ENCODE results near the gene PDE6G.

PDE6G gene

DNA sequence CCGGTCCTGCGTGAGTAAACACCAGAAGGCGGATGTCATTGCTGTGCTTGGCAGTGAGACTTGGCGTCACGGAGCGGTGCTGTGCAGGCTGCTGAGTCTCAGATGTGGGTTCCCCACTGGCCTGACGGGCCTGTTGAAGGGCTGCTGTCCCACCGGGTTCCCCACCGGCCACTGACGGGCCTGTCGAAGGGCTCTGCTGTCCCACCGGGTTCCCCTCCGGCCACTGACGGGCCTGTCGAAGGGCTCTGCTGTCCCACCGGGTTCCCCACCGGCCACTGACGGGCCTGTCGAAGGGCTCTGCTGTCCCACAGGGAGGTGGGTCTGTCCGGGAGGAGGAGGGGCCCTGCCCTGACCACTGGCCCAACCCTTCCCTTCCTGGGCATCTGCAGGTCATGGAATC is 30.3 kb upstream of the PDE6G start:
- DNase-seq = no peak

DNA sequence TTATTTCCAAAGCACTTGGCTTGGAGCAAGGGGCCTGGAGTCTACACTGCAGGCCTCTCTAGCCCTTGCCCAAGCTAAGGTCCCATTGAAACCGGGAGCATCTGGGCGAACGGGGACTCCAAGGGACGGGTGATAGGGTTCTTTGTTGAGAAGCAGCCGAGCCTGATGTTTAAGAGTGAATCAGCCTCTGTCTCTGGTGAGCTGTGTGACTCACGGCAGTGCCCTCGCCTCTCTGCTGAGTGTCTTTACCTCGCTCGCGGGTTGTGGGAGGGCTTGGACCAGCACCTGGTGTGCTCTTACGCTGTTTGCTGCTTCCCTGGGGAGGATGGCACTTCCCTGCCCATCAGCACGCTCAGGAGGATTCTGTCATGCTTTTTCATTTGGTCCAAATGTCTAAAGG is 28.8 kb upstream of the PDE6G start:
- DNase-seq = peak; percentile 63 to 69

DNA sequence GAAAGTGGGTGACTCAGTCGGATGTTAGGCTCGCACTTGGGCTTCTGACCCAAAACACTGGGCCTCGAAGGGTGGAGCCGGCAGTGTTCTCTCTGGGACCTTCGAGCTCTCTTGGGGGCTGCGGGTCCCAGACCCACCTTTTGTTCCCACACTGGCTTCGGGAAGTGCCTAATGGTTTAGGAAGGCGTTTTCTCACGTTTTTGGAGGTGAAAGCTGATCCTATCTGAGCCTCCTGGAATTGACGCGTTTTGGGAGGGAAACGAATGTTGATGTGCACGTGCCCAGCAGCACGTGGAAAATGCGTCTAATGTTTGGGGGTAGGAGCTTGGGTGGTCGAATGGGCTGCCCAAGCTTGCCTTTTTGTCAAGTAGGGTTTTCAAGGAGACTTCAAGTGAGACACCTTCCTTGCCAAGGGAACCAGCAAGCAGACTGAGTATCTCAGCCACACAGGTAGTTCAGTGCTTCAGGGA is 28.1 kb upstream of the PDE6G start:
- no peak for DNase-seq

DNA sequence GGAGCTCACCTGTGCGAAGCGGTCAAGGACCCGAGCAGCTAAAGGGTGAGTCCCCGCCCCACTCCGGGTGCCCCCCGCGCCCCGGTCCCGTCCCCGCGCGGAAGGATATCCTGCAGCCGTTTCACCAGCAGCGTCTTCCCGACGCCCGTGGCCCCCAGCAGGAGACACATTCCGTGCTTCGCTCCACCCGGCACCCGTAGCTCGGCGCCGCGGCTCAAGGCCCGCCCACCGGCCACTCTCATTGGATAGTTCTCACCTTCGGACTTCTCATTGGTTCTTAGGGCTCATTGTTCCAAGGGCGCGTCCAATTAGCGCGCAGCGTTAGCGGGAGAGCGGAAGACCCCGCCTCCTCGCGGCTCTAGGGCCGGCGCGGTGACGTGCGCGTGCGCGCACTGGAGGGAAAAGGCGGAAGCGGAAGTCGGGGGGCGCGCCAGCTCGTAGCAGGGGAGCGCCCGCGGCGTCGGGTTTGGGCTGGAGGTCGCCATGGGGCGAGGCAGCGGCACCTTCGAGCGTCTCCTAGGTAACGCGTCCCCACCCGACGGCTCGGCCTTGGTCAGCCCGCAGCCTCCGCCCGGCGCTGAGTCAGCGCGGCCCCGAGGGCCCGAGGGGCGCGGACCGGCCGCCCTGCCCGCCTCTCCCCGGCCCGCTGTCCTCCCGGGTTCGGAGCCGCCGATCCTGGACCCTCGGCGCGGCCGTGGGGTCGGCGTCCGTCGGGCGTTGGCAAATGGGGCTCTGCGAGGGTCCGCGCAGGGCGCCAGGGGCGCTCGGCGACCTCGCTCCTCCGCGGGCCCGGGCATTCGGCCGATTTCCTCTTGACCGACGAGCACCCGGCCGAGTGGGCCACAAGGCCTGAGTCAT is 27.5 kb upstream of the PDE6G start, which contains the start of the genes ARL16 and HGS:
TSS of gene ARL16 (minus strand) at position 214 of the 858 bp plus-strand sequence. CDS start at position 170, 44 bp downstream.
TSS of gene HGS (plus strand) at position 428 of the 858 bp plus-strand sequence. CDS start at position 484, 56 bp downstream.
- DNase-seq = peak; percentile 97 to 98

DNA sequence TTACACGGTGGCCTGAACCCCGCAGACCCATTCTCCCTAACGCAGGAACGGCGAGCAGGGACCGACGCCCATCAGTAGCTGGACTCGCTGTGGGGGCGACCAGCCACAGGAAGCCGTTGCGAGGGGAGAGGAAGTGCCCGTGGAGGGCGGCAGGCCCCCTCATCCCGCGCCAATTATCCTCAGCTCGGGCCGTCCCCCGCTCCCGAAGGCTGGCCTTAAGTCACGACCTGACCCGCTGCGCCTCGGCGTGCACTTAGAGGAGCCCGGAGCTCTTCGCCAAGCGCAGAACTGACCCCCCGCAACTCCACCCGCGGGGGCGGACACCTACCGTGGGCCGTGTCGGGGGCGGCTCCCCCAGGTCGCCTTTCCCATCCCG is 26.9 kb upstream of the PDE6G start:
- no peak for DNase-seq

DNA sequence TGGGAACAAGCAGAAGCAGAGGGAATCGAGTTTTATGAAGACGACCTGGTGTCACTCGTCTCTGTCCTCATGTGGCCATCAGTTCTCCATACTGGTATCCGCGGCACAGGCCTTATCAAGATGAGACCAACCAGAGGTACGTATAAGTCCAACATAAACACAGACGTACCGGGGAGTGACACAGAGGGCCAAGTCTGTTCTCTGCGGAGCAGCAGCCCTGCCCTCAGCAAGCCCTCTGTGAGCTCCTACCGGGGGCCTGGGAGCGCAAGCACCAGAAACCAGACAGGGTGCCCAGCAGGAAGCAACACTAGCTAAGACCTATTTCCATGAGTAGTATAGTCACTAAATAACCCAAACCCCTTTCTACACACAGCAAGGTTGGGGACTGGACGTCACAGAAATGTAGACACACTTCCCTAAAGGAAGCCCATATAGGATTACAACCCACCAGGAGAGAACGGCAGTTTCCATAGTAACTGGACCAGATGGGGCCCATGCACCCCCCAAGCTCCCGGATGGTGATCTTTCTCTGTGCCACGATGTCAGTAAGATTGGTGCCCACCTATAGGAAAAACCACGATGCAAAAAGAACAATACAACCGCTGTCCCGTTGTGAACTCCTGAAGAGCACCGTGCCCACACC is 26.3 kb upstream of the PDE6G start:
- DNase-seq = no peak

DNA sequence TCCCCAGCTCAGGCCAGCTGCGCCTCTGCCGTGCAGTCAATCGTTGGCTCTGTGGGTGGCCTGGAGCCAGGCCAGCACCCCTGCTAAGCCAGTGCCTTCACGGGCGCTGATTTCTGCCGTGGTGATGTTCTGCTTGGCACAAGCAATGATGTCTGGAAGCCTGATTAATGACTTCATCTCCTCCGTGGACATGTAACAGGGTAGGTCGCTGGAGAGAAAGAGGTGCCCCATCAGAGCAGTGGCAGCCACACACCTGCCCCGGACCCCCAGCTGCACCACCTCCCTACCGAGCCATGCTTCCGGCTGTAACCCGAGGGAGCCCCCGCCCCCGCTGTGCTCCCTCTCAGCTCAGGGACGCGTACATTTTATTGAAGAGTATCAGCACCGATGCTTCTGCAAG is 25.3 kb upstream of the PDE6G start:
- no peak for DNase-seq

DNA sequence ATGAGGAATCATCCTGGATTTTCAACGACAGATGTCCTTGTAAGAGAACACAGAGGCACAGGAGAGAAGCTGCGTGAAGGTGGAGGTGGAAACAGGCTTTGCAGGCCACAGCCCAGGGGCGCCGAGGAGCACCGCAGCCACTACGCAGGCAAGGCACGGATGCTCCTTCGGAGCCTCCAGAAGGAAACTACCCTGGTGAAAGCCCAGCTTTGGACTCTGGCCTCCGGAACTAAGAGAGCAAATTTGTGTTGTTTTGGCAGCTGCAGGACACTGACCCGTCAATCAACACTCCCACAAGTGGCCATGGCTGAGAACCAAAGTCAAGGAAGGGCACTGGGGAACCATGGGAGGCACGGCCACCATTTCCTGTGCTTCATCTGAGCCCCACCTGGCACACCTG is 23.8 kb upstream of the PDE6G start:
- no peak for DNase-seq

DNA sequence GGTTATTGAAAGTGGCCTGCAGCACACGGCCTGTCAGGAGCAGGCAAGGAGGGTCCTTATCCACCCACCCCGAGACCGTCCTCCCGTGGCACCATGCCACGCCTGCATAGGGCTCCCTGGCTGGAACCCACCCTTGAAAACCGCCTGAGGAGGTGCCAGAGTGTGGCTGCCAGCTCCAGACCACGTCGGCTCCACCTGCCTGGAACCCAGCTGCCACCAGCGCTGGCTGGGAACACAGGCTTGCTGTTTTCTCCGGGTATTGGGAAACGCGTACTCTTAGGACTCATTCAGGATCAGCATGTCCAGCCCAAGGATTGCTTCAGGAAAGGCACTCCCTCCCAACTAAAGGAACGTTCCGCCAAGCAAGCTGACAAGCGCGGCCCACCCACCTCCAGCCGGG is 20.6 kb upstream of the PDE6G start:
- DNase-seq = no peak

DNA sequence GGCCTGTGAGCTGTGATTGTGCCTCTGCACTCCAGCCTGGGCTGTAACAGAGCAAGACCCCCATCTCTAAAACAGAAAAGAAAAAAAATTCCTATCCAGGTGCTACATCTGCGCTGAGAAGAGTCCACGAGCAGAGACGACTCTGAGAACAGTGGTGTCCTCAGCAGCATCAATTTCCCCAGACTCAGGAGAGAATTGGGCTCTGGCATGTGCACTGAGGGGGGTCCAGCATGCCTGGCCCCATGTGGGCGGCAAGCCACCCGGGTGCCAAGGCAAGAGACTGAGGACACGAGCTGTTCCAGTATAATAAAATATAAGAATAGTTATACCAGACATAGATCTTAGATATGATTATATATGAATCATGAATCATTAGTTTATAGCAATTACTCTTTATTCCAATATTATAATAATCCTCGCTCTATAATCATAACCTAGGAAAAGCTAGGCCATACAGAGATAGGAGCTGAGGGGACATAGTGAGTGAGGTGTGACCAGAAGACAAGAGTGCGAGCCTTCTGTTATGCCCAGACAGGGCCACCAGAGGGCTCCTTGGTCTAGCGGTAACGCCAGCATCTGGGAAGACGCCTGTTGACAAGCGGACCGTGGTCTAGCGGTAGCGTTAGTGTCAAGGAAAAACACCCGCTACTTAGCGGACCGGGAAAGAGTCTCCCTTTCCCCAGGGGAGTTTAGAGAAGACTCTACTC is 19.3 kb upstream of the PDE6G start:
- DNase-seq = peak in 1 of 2 donors; percentile 33

DNA sequence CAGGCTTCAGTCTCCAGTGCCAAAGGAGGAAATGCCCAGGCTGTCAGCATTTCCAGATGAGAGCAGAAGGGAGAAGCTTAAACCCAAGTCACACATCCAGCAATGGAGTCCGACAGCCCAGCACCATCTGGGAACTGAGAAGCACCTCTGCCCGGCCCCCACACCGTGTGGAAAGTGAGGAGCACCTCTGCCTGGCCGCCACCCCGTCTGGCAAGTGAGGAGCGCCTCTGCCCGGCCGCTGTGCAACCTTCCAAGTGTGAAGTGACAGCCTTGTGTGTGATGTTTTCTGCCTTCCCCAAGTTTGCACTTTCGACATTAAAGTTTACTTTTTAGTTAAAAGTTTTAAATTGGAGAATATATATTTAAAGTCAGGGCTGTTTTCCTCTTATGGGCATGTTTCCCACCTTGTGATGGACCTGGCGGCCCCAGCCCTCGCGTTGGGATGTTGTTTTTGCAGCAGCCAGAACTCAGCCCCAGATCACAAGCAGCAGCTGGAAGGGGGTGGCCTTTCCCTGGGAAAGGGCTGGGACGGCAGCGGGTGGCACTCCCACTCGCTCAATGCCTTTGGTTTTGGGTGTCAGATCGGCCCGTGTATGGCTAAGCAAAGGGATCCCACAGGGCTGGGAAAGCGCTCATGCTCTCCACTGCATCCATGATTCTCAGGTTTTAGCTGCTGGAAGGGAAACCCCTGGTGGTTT is 17.4 kb upstream of the PDE6G start:
- no peak for DNase-seq

DNA sequence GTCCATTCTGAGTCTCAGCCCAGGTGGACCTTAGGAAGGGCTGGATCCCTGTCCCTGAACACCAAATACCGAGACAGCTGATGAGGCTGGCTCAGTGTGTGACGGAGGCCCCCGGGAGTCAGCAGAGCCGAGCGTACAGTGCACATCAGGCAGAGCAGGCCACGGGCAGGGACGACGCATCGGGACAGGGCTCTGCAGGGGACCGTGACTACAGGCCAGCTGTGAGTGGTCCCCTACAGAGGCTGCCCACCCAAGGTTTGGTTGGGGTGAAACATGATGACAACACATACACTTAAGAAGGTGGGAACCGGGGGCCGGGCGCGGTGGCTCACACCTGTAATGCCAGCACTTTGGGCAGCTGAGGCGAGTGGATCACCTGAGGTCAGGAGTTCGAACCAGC is 16.6 kb upstream of the PDE6G start:
- DNase-seq = no peak

DNA sequence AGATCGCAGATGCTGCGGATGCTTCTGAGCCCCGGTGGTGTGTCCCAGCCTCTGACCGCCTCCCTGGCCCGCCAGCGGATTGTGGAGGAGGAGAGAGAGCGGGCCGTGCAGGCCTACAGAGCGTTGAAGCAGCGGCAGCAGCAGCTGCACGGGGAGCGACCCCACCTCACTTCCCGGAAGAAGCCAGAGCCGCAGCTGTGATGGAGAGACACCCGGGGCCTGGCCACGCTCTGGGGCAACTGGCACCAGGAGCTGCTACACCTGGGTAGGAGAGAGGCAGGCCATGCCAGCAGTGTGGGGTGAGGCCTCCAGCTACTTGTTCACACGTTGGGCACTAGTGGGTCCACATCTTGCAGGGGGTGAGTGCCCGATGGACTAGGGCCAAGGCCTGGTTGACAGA is 16.2 kb upstream of the PDE6G start:
- DNase-seq = no peak

DNA sequence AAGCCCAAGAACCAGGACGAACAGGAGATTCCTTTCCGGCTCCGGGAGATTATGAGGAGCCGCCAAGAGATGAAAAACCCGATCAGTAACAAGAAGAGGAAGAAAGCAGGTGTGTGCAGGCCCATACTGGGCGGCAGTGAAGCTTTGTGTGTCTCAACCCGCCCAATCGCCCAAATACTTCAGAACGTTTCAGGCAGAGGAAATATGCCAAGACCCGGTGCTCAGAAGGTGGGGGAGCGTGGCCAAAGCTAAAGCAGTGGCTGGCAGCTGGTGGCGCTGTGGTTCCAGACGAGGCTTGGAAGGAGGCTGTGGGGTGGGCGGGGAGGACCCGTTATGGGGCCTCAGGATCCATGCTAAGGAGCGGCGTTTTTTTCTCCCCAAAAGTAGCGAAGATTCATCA is 11.4 kb upstream of the PDE6G start:
- DNase-seq = no peak

DNA sequence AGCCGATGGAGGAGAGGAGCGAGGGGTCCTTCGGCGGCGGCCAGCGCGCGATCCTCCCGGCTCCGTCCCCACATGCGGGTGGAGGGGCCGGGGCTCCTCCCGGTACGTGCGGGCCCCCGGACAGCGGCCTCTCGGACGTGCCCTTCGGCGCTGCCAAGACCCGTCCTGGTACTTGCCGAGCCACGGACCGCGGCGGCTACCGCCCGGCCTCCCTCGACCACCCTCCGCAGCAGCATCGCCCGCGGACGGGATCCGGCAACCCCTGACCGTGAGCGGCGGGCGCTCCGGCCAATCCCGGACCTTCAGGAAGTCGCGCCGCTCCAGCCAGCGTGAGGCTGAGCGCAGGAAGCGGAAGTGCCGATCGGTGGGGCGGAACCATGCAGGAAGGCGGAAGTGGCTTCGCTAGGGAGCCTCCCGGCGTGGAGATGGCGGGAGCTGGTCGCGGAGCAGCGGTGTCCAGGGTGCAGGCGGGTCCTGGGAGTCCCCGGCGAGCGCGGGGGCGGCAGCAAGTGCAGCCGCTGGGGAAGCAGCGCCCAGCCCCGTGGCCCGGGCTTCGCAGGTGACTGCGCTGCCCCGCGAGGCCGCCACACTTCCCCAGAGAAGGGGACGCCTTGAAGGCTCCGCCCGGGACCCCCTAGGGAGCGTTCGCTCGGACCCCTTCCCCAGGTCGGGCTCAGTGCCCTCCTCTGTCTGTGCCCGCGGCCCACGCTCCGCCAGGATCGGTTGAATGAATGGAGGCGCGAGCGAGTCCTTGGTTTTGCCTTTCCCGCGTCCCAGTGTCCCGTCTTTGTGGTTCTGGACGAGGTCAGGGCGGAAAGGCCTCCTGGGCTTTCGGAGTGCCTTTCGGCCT is 10.2 kb upstream of the PDE6G start, which contains the start of the genes CCDC137 and OXLD1:
TSS of gene CCDC137 (plus strand) at position 396 of the 850 bp plus-strand sequence. CDS start at position 426, 30 bp downstream.
TSS of gene OXLD1 (minus strand) at position 264 of the 850 bp plus-strand sequence. CDS start at position 236, 28 bp downstream.
- DNase-seq = peak; percentile 93 to 95

DNA sequence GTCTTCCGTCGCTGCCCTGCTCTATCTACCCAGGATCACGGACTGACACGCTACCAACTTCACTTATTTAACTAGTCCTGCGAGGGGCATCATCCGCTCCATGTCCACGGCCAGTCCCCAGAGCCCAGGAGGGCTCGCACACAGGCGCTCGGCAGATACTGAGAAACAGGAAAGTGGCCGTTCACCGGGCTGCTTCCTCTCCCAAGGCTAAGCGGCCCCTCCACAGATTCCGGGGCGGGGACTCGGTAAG is 9.7 kb upstream of the PDE6G start:
- DNase-seq = peak in 1 of 2 donors; percentile 37

DNA sequence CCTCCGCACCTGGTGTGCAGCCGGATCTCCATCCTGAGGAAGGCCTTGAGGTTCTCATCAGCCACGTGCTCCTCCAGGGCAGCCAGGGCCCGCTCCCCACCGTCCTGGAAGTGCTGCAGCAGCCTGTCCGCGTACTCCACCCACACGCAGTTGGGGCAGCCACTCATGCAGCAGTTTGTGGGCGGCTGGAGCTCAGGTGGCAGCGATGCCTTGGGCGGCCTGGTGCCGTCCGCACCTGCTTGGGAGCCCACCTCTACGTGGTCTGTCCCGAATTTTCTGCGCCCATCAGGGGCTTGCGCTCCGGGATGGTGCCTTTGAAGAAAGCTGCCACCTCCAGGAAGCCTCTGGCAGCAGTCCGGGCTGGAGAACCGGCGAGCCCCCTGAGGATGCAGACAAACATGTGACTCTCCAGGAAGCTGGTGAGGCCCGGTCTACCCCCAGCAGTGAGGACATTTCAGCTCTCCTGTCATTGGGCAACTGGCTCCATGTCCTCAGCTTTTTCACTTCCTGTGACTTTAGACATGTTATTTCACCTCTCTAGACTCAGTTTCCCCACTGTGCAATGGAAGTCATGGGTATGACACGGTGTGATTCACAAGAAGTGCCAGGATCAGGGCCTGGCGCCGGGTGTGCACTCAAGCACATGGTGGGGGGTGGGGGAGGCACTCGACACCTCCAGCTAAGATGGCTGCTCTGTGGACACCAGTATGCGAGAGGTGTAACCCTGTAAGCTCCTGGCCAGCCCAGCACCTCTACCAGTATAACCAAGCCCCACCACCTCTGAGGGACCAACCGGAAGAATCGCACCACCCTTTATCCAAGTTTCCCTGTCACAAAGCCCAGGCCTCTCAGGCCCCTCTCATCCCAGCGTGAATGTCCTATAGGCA is 9.1 kb upstream of the PDE6G start:
- DNase-seq = peak; percentile 72 to 76

DNA sequence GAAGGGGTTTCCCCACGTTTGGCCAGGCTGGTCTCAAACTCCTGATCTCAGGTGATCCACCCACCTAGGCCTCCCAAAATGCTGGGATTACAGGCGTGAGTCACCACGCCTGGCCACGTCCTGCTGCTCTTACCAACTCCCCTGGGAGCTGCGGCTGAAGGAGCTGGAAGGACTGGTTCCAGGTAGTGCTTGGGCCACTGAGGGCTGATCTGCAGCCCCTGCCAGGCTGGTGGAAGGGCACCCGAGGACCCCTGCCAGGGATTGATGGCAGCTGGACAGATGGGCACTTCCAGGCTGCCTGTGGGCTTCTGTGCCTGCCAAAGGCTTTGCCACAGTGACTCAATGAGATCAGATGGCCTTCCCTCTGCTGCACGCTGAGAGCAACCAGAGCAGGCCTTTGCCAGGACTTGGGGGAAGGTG is 7.7 kb upstream of the PDE6G start:
- DNase-seq = peak in 1 of 2 donors; percentile 35

DNA sequence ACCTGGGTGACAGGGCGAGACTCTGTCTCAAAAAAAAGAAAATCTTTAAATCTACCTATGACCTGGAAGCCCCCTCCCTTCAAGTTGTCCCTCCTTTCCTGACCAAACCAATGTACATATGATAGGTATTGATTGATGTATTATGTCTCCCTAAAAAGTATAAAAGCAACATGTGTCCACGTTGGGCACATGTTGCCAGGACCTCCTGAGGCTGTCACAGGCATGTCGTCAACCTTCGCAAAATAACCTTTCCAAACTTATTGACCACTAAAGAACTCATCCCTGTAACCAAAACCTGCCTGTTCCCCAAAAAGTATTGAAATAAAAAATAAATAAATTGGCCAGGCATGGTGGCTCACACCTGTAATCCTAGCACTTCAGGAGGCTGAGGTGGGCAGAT is 5.7 kb upstream of the PDE6G start:
- no peak for DNase-seq

DNA sequence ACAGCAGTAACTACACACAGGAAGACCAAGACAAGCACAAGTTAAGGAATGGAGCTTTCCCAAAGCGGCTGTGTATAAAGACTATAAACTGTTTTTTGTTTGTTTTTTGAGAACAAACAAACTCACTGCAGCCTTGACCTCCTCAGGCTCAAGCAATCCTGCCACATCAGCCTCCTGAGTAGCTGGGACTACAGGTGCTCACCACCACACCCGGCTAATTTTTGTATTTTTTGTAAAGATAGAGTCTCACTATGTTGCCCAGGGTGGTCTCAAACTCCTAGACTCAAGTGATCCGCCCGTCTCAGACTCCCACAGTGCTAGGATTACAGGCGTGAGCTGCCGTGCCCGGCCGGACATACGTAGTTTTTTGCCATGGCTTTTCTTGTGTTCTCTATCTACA is 4.1 kb upstream of the PDE6G start:
- DNase-seq = no peak

DNA sequence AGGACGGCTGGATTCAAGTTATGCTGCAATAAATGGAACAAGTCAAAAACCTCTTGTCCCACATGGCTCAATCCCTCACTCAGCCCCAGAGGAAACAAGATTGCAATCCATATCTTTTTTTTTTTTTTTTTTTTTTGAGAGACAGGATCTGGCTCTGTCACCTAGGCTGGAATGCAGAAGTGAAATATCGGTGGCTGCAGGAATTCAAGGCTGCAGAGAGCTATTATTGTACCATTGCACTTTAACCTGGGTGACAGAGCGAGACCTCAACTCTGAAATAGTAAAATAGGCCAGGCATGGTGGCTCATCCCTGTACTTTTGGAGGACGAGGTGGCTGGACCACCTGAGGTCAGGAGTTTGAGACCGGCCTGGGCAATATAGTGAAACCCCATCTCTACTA is 2.7 kb upstream of the PDE6G start:
- no peak for DNase-seq

Measured in stimulated activated CD4-positive, alpha-beta T cell treated with anti-CD3 and anti-CD28 coated beads, Interleukin-2, amount 100 ng/mL, for 24 hours (primary cell).